Putamen (tissue), 1 donor: Measurements from ENCODE around the gene ANKRD11.

Source experiments
- DNase-seq: peaks from one replicate; pipeline ENCODE4 v3.0.0-alpha.2; 2016; ENCODE audit warnings: low spot score

Gene ANKRD11

GRCh38 chr16:89232107-89232506 is 258.3 kb downstream of the ANKRD11 start:
- DNase-seq, result no peak

- DNase-seq, result no peak
Measured at GRCh38 chr16:89230255-89230654, 260.1 kb downstream of the ANKRD11 start.

GRCh38 chr16:89224665-89225064 is 265.7 kb downstream of the ANKRD11 start:
- DNase-seq, result no peak

- DNase-seq, result no peak
Measured at GRCh38 chr16:89222931-89223330, 267.4 kb downstream of the ANKRD11 start.

- no peak for DNase-seq
Measured at GRCh38 chr16:89221604-89222003, 268.8 kb downstream of the ANKRD11 start.

GRCh38 chr16:89219365-89219764 is 271.0 kb downstream of the ANKRD11 start:
- no peak for DNase-seq
